Activated naive CD4-positive, alpha-beta T cell treated with anti-CD3 and anti-CD28 coated beads, Interleukin-2, amount 50 U/mL, for 24 hours (primary cell): Measurements from ENCODE around the gene LYSMD2.
A peak's percentile ranks its signal among the peaks of the same experiment; 100 is the strongest.
"Not testable (repeated sequence)": the region's sequence is repeated elsewhere in the genome, so short reads cannot be mapped to it uniquely, and the experiment has no call there.

Experiments used
- H3K27ac Mint-ChIP-seq: one replicate; pipeline ENCODE4 v1.8.0; 2021; ENCODE audit warnings: mild to moderate bottlenecking, mixed read lengths
- H3K27me3 Mint-ChIP-seq: one replicate; pipeline ENCODE4 v1.8.0; 2021; ENCODE audit warnings: mixed read lengths
- H3K36me3 Mint-ChIP-seq: one replicate; pipeline ENCODE4 v1.8.0; 2021; ENCODE audit warnings: mixed read lengths
- H3K4me1 Mint-ChIP-seq: one replicate; pipeline ENCODE4 v1.8.0; 2021; ENCODE audit warnings: mixed read lengths
- H3K4me3 Mint-ChIP-seq: one replicate; pipeline ENCODE4 v1.8.0; 2021; ENCODE audit warnings: mild to moderate bottlenecking, mixed read lengths
- H3K9me3 Mint-ChIP-seq: one replicate; pipeline ENCODE4 v1.8.0; 2021; ENCODE audit warnings: mixed read lengths

The LYSMD2 gene

GRCh38 chr15:51737522-51738305 is at the start of gene LYSMD2:
TSS of gene LYSMD2 (minus strand) at chr15:51737655. CDS start at chr15:51737622, 33 bp downstream.
- no peaks in the 10 kb centered on the region for H3K27me3 Mint-ChIP-seq
- H3K36me3 Mint-ChIP-seq, result no peaks in the 10 kb centered on the region
- no peaks in the 10 kb centered on the region for H3K9me3 Mint-ChIP-seq
- H3K4me1 Mint-ChIP-seq, result peaks cover 60% of the 10 kb centered on the region
- H3K4me3 Mint-ChIP-seq, result peak within 1 kb of the TSS; percentile 92
- H3K27ac Mint-ChIP-seq, result peak within 1 kb of the TSS; percentile 97

- H3K27me3 Mint-ChIP-seq, H3K36me3 Mint-ChIP-seq, H3K9me3 Mint-ChIP-seq, H3K27ac Mint-ChIP-seq, H3K4me1 Mint-ChIP-seq, H3K4me3 Mint-ChIP-seq: not testable (repeated sequence)
These were observed 49.7 kb upstream of the LYSMD2 start for GRCh38 chr15:51787130-51787529.

- no peak overlapping the region for H3K27ac Mint-ChIP-seq
- no peak overlapping the region for H3K4me3 Mint-ChIP-seq
- no peaks in the 10 kb centered on the region for H3K27me3 Mint-ChIP-seq
- H3K4me1 Mint-ChIP-seq, result no peaks in the 10 kb centered on the region
- H3K9me3 Mint-ChIP-seq, result no peaks in the 10 kb centered on the region
- peaks cover 20% of the 10 kb centered on the region for H3K36me3 Mint-ChIP-seq
These were observed 46.5 kb upstream of the LYSMD2 start for GRCh38 chr15:51783967-51784366.

DNA sequence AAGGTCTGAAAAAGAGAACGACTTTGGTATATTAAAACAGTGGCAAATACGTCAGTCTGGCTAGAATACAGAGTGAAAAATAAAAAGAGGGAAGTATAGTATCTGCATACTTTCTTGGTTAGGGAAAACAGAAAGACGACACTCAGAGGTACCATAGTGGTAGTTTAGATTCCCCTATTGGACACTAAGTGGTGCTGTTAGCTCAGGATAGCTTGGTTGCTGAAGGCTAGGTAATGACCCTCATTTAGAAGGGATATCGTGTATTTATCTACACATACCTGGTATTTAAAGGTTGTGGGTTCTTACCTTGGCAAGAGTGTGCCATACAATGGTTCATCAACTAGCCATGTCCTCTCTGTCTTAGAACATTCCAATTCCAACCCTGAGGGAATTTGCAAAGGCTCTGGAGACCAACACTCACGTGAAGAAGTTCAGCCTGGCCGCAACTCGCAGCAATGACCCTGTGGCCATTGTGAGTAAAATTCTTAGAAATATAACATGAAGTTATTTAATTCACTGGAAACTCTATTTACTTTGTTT is 45.0 kb upstream of the LYSMD2 start:
- no peaks in the 10 kb centered on the region for H3K27me3 Mint-ChIP-seq
- no peaks in the 10 kb centered on the region for H3K4me1 Mint-ChIP-seq
- H3K27ac Mint-ChIP-seq, result no peak overlapping the region
- H3K9me3 Mint-ChIP-seq, result no peaks in the 10 kb centered on the region
- H3K36me3 Mint-ChIP-seq, result peaks cover 17% of the 10 kb centered on the region
- no peak overlapping the region for H3K4me3 Mint-ChIP-seq

DNA sequence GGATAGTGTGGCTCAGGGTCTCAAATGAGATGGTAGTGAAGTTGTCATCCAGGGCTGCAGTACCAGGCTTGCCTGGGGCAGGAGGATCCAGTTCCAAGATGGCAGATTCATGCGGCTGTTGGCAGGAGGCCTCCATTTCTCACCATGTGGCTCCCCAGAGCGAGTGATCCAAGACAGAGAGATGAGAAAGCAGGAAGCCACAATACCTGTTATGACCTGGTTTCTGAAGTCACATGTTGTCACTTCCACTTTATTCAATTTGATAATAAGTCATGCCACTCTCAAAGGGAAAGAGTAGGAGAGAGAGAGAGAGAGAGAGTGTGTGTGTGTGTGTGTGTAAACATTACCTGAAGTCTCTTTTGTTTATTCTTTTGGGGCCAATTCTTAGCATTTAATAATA is 44.1 kb upstream of the LYSMD2 start:
- H3K9me3 Mint-ChIP-seq, result no peaks in the 10 kb centered on the region
- no peak overlapping the region for H3K4me3 Mint-ChIP-seq
- no peak overlapping the region for H3K27ac Mint-ChIP-seq
- peaks cover 17% of the 10 kb centered on the region for H3K36me3 Mint-ChIP-seq
- no peaks in the 10 kb centered on the region for H3K4me1 Mint-ChIP-seq
- H3K27me3 Mint-ChIP-seq, result no peaks in the 10 kb centered on the region

GRCh38 chr15:51780636-51781035 is 43.2 kb upstream of the LYSMD2 start:
- no peak overlapping the region for H3K27ac Mint-ChIP-seq
- no peak overlapping the region for H3K4me3 Mint-ChIP-seq
- H3K4me1 Mint-ChIP-seq, result peaks cover 5% of the 10 kb centered on the region
- H3K27me3 Mint-ChIP-seq, result no peaks in the 10 kb centered on the region
- no peaks in the 10 kb centered on the region for H3K9me3 Mint-ChIP-seq
- peaks cover 17% of the 10 kb centered on the region for H3K36me3 Mint-ChIP-seq

- Mint-ChIP-seq H3K9me3 (no peaks in the 10 kb centered on the region), H3K4me3 (no peak overlapping the region), H3K36me3 (peaks cover 12% of the 10 kb centered on the region), H3K27me3 (no peaks in the 10 kb centered on the region), H3K4me1 (peaks cover 5% of the 10 kb centered on the region), H3K27ac (no peak overlapping the region)
These were observed 39.6 kb upstream of the LYSMD2 start for GRCh38 chr15:51776952-51777569.

GRCh38 chr15:51775967-51776816 is 38.7 kb upstream of the LYSMD2 start:
- Mint-ChIP-seq H3K27me3 (no peaks in the 10 kb centered on the region), H3K4me1 (peaks cover 5% of the 10 kb centered on the region), H3K27ac (no peak overlapping the region), H3K9me3 (no peaks in the 10 kb centered on the region), H3K36me3 (peaks cover 7% of the 10 kb centered on the region), H3K4me3 (no peak overlapping the region)

GRCh38 chr15:51774916-51775315 is 37.5 kb upstream of the LYSMD2 start:
- H3K27me3 Mint-ChIP-seq, result no peaks in the 10 kb centered on the region
- peaks cover 5% of the 10 kb centered on the region for H3K4me1 Mint-ChIP-seq
- H3K27ac Mint-ChIP-seq, result no peak overlapping the region
- H3K9me3 Mint-ChIP-seq, result no peaks in the 10 kb centered on the region
- no peak overlapping the region for H3K4me3 Mint-ChIP-seq
- peaks cover 5% of the 10 kb centered on the region for H3K36me3 Mint-ChIP-seq

DNA sequence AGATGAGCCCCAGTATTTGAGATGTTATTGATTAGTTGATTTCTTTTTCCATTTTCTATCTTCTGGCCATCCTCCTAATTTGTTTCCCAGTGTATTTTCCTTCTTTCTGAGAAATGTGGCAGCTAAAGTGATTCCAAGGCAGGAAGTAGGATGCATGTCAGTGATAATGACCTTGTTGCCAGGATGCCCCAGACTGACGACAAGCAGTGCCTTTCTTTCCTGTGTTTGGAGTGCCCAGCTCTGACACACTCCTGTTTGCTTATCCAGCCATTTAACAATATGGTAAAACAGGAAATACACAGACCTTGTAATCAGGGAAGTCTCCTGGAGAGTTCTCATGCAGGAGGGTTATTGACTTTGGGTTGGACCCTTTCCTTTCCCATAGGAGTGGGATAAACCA is 34.3 kb upstream of the LYSMD2 start:
- Mint-ChIP-seq H3K4me3 (no peak overlapping the region), H3K27me3 (no peaks in the 10 kb centered on the region), H3K27ac (no peak overlapping the region), H3K36me3 (peaks cover 11% of the 10 kb centered on the region), H3K4me1 (peaks cover 18% of the 10 kb centered on the region), H3K9me3 (no peaks in the 10 kb centered on the region)

DNA sequence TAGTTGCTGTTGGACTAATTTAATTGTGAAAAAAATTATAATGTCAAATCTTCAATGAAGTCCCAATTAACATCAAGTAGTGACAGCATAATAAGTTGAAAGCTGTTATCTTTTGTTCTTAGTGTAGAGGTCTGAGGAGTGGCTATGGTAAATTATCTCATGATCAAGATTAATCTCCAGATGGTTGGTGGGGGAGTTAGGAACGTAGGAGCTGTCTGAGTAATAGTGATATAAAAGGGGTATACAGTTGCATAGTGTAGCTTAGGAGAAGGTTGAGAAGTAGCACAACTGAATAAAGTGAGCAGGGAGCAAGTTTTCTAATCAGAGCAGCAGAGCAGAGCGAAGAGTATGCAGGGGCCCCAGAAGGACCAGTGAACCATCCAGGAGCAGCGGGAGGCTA is 33.4 kb upstream of the LYSMD2 start:
- no peak overlapping the region for H3K27ac Mint-ChIP-seq
- no peak overlapping the region for H3K4me3 Mint-ChIP-seq
- H3K4me1 Mint-ChIP-seq, result peaks cover 16% of the 10 kb centered on the region
- no peaks in the 10 kb centered on the region for H3K9me3 Mint-ChIP-seq
- H3K27me3 Mint-ChIP-seq, result no peaks in the 10 kb centered on the region
- peaks cover 11% of the 10 kb centered on the region for H3K36me3 Mint-ChIP-seq

- Mint-ChIP-seq H3K9me3 (no peaks in the 10 kb centered on the region), H3K27me3 (no peaks in the 10 kb centered on the region), H3K36me3 (peaks cover 11% of the 10 kb centered on the region), H3K4me1 (peaks cover 16% of the 10 kb centered on the region), H3K4me3 (peak overlapping the region; percentile 20), H3K27ac (peak overlapping the region; percentile 79)
These were observed 30.6 kb upstream of the LYSMD2 start for GRCh38 chr15:51768018-51768417.

DNA sequence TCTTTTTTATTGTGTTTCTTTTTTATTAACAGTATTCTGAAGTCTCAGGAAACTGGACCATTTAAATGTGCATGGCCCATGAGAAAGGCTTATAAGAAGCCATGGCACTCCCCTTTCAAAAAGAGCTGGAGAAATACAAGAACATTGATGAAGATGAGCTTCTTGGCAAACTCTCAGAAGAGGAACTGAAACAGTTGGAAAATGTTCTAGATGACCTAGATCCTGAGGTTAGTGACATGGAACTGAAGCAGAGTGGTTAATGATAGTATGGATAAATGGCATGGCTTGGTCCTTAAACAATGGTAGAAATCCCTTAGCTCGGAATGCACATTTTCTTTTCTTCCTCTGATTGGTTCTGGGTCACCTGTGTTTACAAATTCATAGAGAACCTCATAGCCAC is 28.9 kb upstream of the LYSMD2 start:
- Mint-ChIP-seq H3K4me3 (no peak overlapping the region), H3K4me1 (peaks cover 16% of the 10 kb centered on the region), H3K27ac (no peak overlapping the region), H3K9me3 (no peaks in the 10 kb centered on the region), H3K27me3 (no peaks in the 10 kb centered on the region), H3K36me3 (peaks cover 11% of the 10 kb centered on the region)

- H3K27me3 Mint-ChIP-seq, result no peaks in the 10 kb centered on the region
- peak overlapping the region; percentile 31 for H3K27ac Mint-ChIP-seq
- peaks cover 16% of the 10 kb centered on the region for H3K4me1 Mint-ChIP-seq
- no peaks in the 10 kb centered on the region for H3K9me3 Mint-ChIP-seq
- no peak overlapping the region for H3K4me3 Mint-ChIP-seq
- H3K36me3 Mint-ChIP-seq, result peaks cover 11% of the 10 kb centered on the region
These were observed 28.3 kb upstream of the LYSMD2 start for GRCh38 chr15:51765751-51766150.

DNA sequence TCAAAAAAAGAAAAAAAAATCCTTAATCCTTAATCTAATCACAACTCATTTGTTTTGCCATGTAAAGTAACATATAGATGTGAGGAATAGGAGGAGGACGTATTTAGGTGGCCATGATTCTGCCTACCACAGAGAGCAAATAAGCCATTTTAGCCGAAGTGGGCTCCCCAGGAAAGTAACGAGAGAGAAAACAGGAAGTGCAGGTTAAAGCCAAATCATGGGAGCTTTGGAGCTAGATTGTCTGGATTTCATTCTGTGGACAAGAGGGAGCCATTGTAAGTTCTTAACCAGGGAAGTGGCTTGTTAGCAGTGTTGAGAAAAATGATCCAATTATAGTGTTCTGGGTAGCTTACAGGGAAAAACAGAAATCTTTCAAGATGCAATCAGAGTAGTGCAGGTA is 23.4 kb upstream of the LYSMD2 start:
- Mint-ChIP-seq H3K36me3 (no peaks in the 10 kb centered on the region), H3K27me3 (no peaks in the 10 kb centered on the region), H3K4me3 (no peak overlapping the region), H3K9me3 (no peaks in the 10 kb centered on the region), H3K4me1 (no peaks in the 10 kb centered on the region), H3K27ac (peak overlapping the region; percentile 42)
